Trophoblast cell (in vitro differentiated cells and primary cell): Measurements from ENCODE around the gene SPINK9.

Source experiments
- DNase-seq, 2 donors: peaks; one replicate each; pipeline ENCODE4 v3.0.0-alpha.2; 2016
- H2AFZ ChIP-seq: 2 replicates; pipeline ENCODE4 v1.6.1; 2013; ENCODE audit warnings: low read length, moderate library complexity, mild to moderate bottlenecking; ENCODE audit not compliant: insufficient read depth, poor library complexity
- H2AK5ac ChIP-seq: 2 replicates; pipeline ENCODE4 v1.6.1; 2013; ENCODE audit warnings: mild to moderate bottlenecking, low read length
- H2BK120ac ChIP-seq: 2 replicates; pipeline ENCODE4 v1.6.1; 2013; ENCODE audit warnings: low read length, mild to moderate bottlenecking, moderate library complexity; ENCODE audit not compliant: insufficient read depth, poor library complexity
- H2BK12ac ChIP-seq: 2 replicates; pipeline ENCODE4 v1.6.1; 2013; ENCODE audit warnings: mild to moderate bottlenecking, low read length, moderate library complexity
- H2BK5ac ChIP-seq: 2 replicates; pipeline ENCODE4 v1.6.1; 2013; ENCODE audit warnings: low read length, low read depth, moderate library complexity, mild to moderate bottlenecking; ENCODE audit not compliant: poor library complexity
- H3K14ac ChIP-seq: 2 replicates; pipeline ENCODE4 v1.6.1; 2013; ENCODE audit warnings: mild to moderate bottlenecking, low read length
- H3K18ac ChIP-seq: 2 replicates; pipeline ENCODE4 v1.6.1; 2013; ENCODE audit warnings: mild to moderate bottlenecking, low read length
- H3K23ac ChIP-seq: 2 replicates; pipeline ENCODE4 v1.6.1; 2013; ENCODE audit warnings: low read length
- H3K27ac ChIP-seq: 2 replicates; pipeline ENCODE4 v1.5.1; 2013; ENCODE audit warnings: low read depth, mild to moderate bottlenecking, inconsistent platforms, low read length, moderate library complexity
- H3K27me3 ChIP-seq: 2 replicates; pipeline ENCODE4 v1.6.1; 2013; ENCODE audit warnings: inconsistent platforms, mild to moderate bottlenecking, low read length, moderate library complexity; ENCODE audit not compliant: insufficient read depth
- H3K36me3 ChIP-seq, 2 experiments: 1 replicate in 1 of 2; 2 replicates in 1 of 2; pipeline ENCODE4 v1.6.1; 2013; ENCODE audit warnings: low read length in 2 of 2, mild to moderate bottlenecking in 2 of 2, moderate library complexity in 1 of 2; ENCODE audit not compliant: insufficient read depth in 2 of 2, control insufficient read depth in 1 of 2
- H3K4ac ChIP-seq: 2 replicates; pipeline ENCODE4 v1.6.1; 2013; ENCODE audit warnings: low read depth, mild to moderate bottlenecking, low read length, moderate library complexity
- H3K4me1 ChIP-seq, 2 experiments: 1 replicate in 1 of 2; 2 replicates in 1 of 2; pipeline ENCODE4 v1.6.1; 2013; ENCODE audit warnings: low read length in 2 of 2, mild to moderate bottlenecking in 2 of 2, moderate library complexity in 1 of 2; ENCODE audit not compliant: insufficient read depth in 2 of 2, control insufficient read depth in 1 of 2
- H3K4me2 ChIP-seq: 2 replicates; pipeline ENCODE4 v1.6.1; 2013; ENCODE audit warnings: inconsistent platforms, mild to moderate bottlenecking, low read length, moderate library complexity
- H3K4me3 ChIP-seq: 2 replicates; pipeline ENCODE4 v1.5.1; 2013; ENCODE audit warnings: mild to moderate bottlenecking, low read depth, low read length, inconsistent platforms
- H3K79me1 ChIP-seq: one replicate; pipeline ENCODE4 v1.6.1; 2013; ENCODE audit warnings: low read length
- H3K79me2 ChIP-seq: 2 replicates; pipeline ENCODE4 v1.6.1; 2013; ENCODE audit warnings: low read length, mild to moderate bottlenecking; ENCODE audit not compliant: control insufficient read depth, insufficient read depth, poor library complexity
- H3K9ac ChIP-seq: 2 replicates; pipeline ENCODE4 v1.6.1; 2013; ENCODE audit warnings: mild to moderate bottlenecking, low read length
- H3K9me3 ChIP-seq: 2 replicates; pipeline ENCODE4 v1.6.1; 2013; ENCODE audit warnings: low read depth, mild to moderate bottlenecking, control low read depth, inconsistent platforms, low read length; ENCODE audit not compliant: insufficient read depth
- H4K12ac ChIP-seq: 2 replicates; pipeline ENCODE4 v1.6.1; 2013; ENCODE audit warnings: low read depth, mild to moderate bottlenecking, low read length, moderate library complexity
- H4K8ac ChIP-seq: 2 replicates; pipeline ENCODE4 v1.6.1; 2013; ENCODE audit warnings: low read depth, mild to moderate bottlenecking, low read length, moderate library complexity
- H4K91ac ChIP-seq: one replicate; pipeline ENCODE4 v1.6.1; 2013; ENCODE audit warnings: low read depth, mild to moderate bottlenecking, low read length, moderate library complexity
- WGBS: extraction: QIAGEN DNeasy Blood & Tissue Kit; methylation state at CpG from one replicate; pipeline ENCODE4 v1.1.7; 2013; ENCODE audit warnings: missing lambda C conversion rate; ENCODE audit not compliant: insufficient read length, insufficient coverage; ENCODE audit errors: extremely low coverage; 5-methylcytosine and 5-hydroxymethylcytosine counted together

SPINK9 gene

DNA sequence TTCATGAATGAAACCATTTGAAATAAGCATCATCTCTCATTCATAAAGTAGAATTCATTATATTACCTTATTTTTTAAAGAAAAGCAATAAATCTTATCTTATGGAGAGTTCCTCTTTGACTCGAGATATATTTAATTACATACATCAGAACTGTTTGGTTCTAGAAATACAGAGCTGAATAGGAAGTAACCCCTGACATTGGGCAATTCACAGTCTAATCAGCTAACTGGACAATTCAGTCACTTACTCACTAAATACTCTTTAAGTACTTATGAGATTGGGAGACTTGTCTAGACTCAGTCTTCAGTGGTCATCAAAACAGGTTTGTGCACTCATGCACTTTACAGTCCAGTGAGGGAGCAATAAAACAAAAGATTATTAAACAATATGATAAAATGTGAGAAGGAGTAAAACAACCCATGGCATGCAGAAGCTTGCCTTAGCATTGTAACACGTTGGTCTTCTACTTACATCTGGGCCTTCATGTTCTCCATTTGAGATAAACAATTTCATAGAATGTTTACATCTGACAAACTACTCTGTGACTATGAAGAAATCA is 36.9 kb downstream of the SPINK9 start:
- no CpG with 5 or more reads among the region's 2 CpGs for WGBS
- Histone ChIP-seq H4K91ac (no peak overlapping the region), H3K79me1 (no peaks in the 10 kb centered on the region), H3K18ac (no peak overlapping the region), H3K36me3 (no peaks in the 10 kb centered on the region), H2BK120ac (no peak overlapping the region), H3K4me3 (no peak overlapping the region), H3K4me2 (no peak overlapping the region), H3K23ac (no peak overlapping the region), H3K4me1 (peaks cover 0 to 1% of the 10 kb centered on the region in 2 experiments), H2AFZ (no peak overlapping the region), H3K9ac (no peak overlapping the region), H3K4ac (no peak overlapping the region), H3K79me2 (no peaks in the 10 kb centered on the region), H3K14ac (no peak overlapping the region), H3K27me3 (no peaks in the 10 kb centered on the region), H3K9me3 (no peaks in the 10 kb centered on the region), H2BK12ac (no peak overlapping the region), H2BK5ac (no peak overlapping the region), H4K12ac (no peak overlapping the region), H2AK5ac (no peak overlapping the region), H4K8ac (no peak overlapping the region), H3K27ac (no peak overlapping the region)
- no peak for DNase-seq

DNA sequence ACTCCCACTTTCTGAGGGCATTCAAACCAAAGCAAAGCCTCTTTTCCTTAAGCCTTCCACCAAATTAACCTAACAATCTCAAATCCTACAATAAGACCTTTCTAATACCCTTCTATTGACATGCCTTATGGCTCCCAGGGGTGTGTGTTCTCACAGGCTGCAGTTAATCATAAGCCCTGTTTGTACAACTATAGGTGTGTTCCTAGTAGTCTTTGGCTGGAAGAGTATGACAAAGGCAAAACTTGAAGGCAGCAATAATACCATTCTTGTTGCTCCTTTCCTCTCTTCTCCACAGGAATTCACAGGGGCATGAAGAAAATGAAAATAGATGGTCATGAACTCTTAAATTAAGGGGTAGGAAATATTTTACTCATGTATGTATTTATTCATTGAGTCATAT is 37.5 kb downstream of the SPINK9 start:
- no peaks in the 10 kb centered on the region for H3K79me2 ChIP-seq
- no peak overlapping the region for H2BK120ac ChIP-seq
- no peak overlapping the region for H3K4me3 ChIP-seq
- H3K36me3 ChIP-seq, result no peaks in the 10 kb centered on the region
- H2AK5ac ChIP-seq, result no peak overlapping the region
- H3K4me2 ChIP-seq, result no peak overlapping the region
- H3K27ac ChIP-seq, result no peak overlapping the region
- no peak overlapping the region for H3K14ac ChIP-seq
- H4K12ac ChIP-seq, result no peak overlapping the region
- no peak overlapping the region for H3K23ac ChIP-seq
- H2BK5ac ChIP-seq, result no peak overlapping the region
- no peak overlapping the region for H4K91ac ChIP-seq
- no peak overlapping the region for H3K9ac ChIP-seq
- no peaks in the 10 kb centered on the region for H3K79me1 ChIP-seq
- no peaks in the 10 kb centered on the region for H3K9me3 ChIP-seq
- no peaks in the 10 kb centered on the region for H3K27me3 ChIP-seq
- no peak overlapping the region for H2BK12ac ChIP-seq
- DNase-seq, result no peak
- H3K4ac ChIP-seq, result no peak overlapping the region
- H3K18ac ChIP-seq, result no peak overlapping the region
- H3K4me1 ChIP-seq, result peaks cover 0 to 1% of the 10 kb centered on the region in 2 experiments
- H2AFZ ChIP-seq, result no peak overlapping the region
- H4K8ac ChIP-seq, result no peak overlapping the region

DNA sequence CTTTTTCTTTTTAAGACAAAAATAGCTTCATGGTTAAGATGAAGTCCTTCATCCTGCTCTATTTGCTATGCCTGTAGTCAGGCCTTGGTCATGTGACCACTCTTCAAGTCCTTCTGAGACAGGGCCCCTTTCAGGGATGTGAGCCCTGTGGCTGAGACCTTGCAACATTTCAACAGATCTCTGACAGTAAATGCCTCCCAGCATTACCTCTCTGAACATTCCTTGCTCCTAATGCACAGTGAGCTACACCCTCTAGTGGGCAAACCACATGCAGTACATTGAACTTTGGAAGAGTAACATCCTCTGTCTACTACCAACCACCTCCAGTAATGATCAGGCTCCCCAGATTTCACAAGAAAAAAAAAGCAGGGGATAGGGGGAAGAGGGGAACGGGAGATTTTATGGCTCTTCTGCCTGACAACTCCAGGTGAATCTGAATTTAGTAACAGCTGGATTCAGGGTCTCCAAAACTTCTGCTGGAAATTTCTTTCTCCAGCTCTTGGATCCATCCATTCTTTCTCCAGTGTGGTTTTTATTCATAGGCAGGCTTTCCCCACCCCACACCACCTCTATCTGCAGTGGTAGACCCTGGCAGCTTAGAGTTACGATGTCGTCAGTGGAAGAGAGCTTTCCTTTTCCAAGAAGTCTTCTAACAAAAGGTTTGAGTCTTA is 39.5 kb downstream of the SPINK9 start:
- Histone ChIP-seq H3K27ac (no peak overlapping the region), H3K9me3 (no peaks in the 10 kb centered on the region), H2BK120ac (no peak overlapping the region), H4K12ac (no peak overlapping the region), H3K4me1 (peaks cover 0 to 1% of the 10 kb centered on the region in 2 experiments), H3K23ac (no peak overlapping the region), H2AFZ (no peak overlapping the region), H4K8ac (no peak overlapping the region), H3K4me2 (no peak overlapping the region), H2BK12ac (no peak overlapping the region), H2AK5ac (no peak overlapping the region), H3K36me3 (no peaks in the 10 kb centered on the region), H3K79me1 (no peaks in the 10 kb centered on the region), H3K18ac (no peak overlapping the region), H3K4ac (no peak overlapping the region), H4K91ac (no peak overlapping the region), H3K27me3 (no peaks in the 10 kb centered on the region), H2BK5ac (no peak overlapping the region), H3K79me2 (no peaks in the 10 kb centered on the region), H3K4me3 (no peak overlapping the region), H3K14ac (no peak overlapping the region), H3K9ac (no peak overlapping the region)
- DNase-seq, result peak; percentile 55 to 84
- no CpG with 5 or more reads among the region's 3 CpGs for WGBS

DNA sequence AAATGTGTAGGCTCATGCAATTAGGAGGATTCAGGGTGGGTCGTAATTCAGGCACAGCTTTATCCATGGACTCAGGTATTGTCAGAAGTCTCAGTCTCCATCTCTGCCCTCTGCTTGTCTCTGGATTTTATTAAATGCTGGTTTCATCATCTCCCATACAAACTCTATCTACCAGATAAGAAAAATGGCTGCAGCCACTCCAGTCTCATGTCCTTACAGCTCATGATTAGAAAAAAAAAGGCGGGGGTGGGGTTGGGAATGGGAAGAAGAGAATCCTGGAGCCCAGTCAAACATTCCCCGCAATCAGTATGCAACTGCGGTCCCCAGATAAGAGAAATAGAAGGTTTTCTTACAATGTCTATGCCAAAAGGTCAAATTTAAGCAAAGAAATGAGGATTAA is 40.8 kb downstream of the SPINK9 start:
- H3K79me1 ChIP-seq, result no peaks in the 10 kb centered on the region
- no peaks in the 10 kb centered on the region for H3K9me3 ChIP-seq
- no peaks in the 10 kb centered on the region for H3K27me3 ChIP-seq
- H2AFZ ChIP-seq, result no peak overlapping the region
- H3K79me2 ChIP-seq, result no peaks in the 10 kb centered on the region
- no CpG with 5 or more reads among the region's 4 CpGs for WGBS
- H3K23ac ChIP-seq, result no peak overlapping the region
- no peaks in the 10 kb centered on the region for H3K36me3 ChIP-seq
- H3K4me1 ChIP-seq, result peaks cover 0 to 1% of the 10 kb centered on the region in 2 experiments
- H4K12ac ChIP-seq, result no peak overlapping the region
- no peak overlapping the region for H3K4ac ChIP-seq
- no peak overlapping the region for H4K91ac ChIP-seq
- no peak overlapping the region for H3K27ac ChIP-seq
- H3K4me2 ChIP-seq, result no peak overlapping the region
- no peak overlapping the region for H2BK12ac ChIP-seq
- no peak overlapping the region for H2AK5ac ChIP-seq
- no peak overlapping the region for H3K4me3 ChIP-seq
- no peak for DNase-seq
- H2BK5ac ChIP-seq, result no peak overlapping the region
- H3K9ac ChIP-seq, result no peak overlapping the region
- no peak overlapping the region for H3K14ac ChIP-seq
- no peak overlapping the region for H3K18ac ChIP-seq
- no peak overlapping the region for H2BK120ac ChIP-seq
- no peak overlapping the region for H4K8ac ChIP-seq
